Right ventricle myocardium inferior (tissue), 1 donor: ENCODE results near the gene YKT6. TPM values are rescaled to one million over a fixed set of nuclear protein-coding genes. Genes with fewer than 3 reads are reported as not detected.
"Not testable (repeated sequence)": the region's sequence is repeated elsewhere in the genome, so short reads cannot be mapped to it uniquely, and the experiment has no call there.

ENCODE experiments used
- ATAC-seq: fragments of 200-7000 bp; cut with Tn5 transposase; one replicate; pipeline ENCODE4 v1.9.1; 2020; ENCODE audit warnings: mild to moderate bottlenecking, moderate library complexity
- DNase-seq: peaks from one replicate; pipeline ENCODE4 v3.0.0; 2021; ENCODE audit errors: missing footprints
- intact Hi-C: fragments of 100-400 bp; cut with DNase I; formaldehyde crosslinking; loops from one replicate; pipeline ENCODE4 v1.11.0; 2022
- total RNA-seq: library from RNA; stranded (reverse); fragmentation: NEBNext Ultra II Directional; extraction: Animal tissue kit (Norgen Biotek cat#: 25700); gene quantifications from one replicate; pipeline ENCODE4 v1.2.1, GENCODE V29; 2021
- donor health status: DM: no; HTN: yes; CAD: no; lungs with severe emphysema.

The YKT6 gene
- total RNA-seq, 1 donor from 2014 or later = 58.0 TPM

- no peak for DNase-seq
- intact Hi-C loops = no loop called here
- no peak for ATAC-seq
Observed at GRCh38 chr7:44188480-44189225, 12.1 kb upstream of the YKT6 start.

- ATAC-seq = no peak
- intact Hi-C loops = no loop called here
- no peak for DNase-seq
Observed at GRCh38 chr7:44189286-44189992, 11.3 kb upstream of the YKT6 start, which contains the start of gene GCK. Gene GCK (minus strand): TSS chr7:44189439. CDS start chr7:44188953, 486 bp downstream.

- ATAC-seq (no peak), DNase-seq (no peak)
- intact Hi-C loops = no loop called here
Observed at GRCh38 chr7:44189993-44190872, 10.5 kb upstream of the YKT6 start.

DNA sequence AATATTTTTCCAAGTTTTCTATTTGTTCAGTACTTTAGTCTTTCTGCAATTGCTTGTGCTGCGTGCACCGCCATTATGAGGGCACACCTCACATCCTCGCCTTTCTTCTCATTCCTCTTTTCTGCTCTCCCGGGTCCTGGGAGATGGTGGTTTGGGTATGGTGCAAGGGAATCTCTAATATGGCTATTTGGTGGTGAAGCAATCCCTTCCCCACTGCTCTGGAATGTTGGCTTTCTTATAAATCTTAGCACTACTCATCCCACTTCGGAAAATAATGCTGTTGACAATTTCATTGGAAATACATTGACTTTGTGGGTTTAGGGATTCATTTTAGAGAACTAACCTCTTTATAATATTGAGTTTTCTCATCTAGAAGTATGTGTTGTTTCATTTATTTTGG lies 9.6 kb upstream of the YKT6 start:
- ATAC-seq = no peak
- no peak for DNase-seq
- intact Hi-C loops = no loop called here

- DNase-seq = no peak
- no peak for ATAC-seq
- intact Hi-C loops = no loop called here
Observed at GRCh38 chr7:44193011-44193802, 7.6 kb upstream of the YKT6 start.

- ATAC-seq (no peak), DNase-seq (no peak)
- intact Hi-C loops = no loop called here
Observed at GRCh38 chr7:44194069-44194468, 6.7 kb upstream of the YKT6 start.

GRCh38 chr7:44194562-44195145 lies 6.1 kb upstream of the YKT6 start:
- intact Hi-C loops = no loop called here

DNA sequence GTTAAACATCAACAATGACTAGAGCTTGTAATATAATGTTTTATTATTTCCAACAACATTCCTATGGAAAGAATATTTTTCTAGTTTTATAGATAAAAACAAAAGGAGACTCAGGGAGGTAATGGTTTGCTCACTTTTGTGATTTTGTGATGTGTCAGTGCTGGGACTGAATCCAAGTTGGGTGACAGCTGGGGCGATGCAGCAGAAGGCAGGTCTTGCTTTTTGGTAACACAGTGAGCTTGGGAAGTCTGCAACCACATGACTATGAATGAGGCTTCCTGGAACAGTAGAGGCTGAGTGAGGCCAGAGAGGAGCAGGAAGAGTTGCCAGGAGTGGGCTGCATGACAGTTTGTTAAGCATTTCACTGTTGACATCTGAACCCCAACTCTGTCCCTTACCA lies 4.9 kb upstream of the YKT6 start:
- intact Hi-C loops = loop anchor here (2.0 kb wide), 2 partner anchors 65 to 123 kb away; no protein-coding TSS in a partner anchor
- ATAC-seq = no peak
- no peak for DNase-seq

More at GRCh38 chr7:44194562-44195145, 6.1 kb upstream of the YKT6 start:
- ATAC-seq (no peak), DNase-seq (no peak)

DNA sequence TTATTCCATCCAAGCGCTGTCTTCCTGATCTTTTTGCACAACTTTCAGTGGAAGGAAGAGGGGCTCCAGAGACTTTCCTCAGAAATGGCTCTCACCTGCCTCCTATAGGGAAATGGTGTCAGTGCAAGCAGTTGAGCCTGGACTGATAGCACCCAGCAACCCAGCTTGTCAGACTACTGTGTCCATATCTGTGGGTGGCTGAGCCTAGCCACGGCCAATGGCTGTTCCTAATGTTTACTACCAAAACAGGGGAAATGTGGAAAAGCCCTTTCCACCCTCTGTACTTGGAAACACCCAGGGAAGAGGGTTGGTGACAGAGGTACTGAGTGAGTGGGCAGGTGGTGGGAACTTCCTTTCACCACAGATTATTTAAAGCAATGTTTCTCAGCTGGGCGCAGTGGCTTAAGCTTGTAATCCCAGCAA lies 4.3 kb upstream of the YKT6 start:
- ATAC-seq (peak; percentile 53), DNase-seq (no peak)
- intact Hi-C loops = loop anchor here (2.0 kb wide), 2 partner anchors 66 to 124 kb away; no protein-coding TSS in a partner anchor

DNA sequence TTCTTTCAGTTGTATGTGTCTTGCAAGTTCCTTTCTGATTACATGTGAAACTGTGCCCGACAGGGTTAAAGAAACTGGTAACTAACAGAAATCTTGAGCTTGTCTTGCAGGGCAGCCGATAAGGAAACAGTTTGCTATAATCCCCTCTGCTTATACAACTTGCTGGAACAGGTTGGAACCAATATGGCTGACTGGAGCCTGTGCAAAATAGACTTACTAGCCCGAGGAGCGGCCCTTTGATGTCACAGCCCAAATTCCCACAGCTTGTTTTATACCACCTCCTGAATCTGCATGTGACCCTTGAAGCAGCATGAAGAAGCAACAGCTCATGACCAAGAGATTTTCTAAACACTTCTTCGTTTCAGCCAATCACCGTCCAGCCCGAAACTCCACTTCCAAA lies 3.3 kb upstream of the YKT6 start:
- ATAC-seq (no peak), DNase-seq (no peak)
- intact Hi-C loops = loop anchor here (2.0 kb wide), 2 partner anchors 67 to 125 kb away; no protein-coding TSS in a partner anchor

- intact Hi-C loops = loop anchor here (1.0 kb wide), 1 partner anchor 290 kb away; the partner anchor contains the start of gene NUDCD3
- not testable (repeated sequence) for DNase-seq, ATAC-seq
Observed at GRCh38 chr7:44200163-44200562, 615 bp upstream of the YKT6 start.

DNA sequence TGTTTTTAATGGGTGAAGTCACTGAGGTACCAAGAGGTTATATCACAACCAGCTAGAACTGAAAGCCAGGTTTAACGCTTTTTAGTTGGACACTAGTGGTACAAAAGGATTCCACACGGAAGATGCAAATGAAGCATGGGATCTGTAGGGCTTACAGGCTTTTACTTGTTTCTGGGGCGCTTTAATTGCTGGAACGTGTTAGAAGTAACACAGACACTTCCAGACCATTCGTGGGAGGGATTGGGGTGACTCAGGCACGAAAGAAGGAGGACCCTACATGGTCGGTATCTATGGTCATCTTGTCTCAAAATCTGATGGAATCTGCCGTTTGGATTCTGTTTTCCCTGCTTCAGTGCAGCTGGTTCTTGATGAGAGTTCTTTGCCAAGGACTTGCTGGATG lies 1.0 kb downstream of the YKT6 start:
- no peak for DNase-seq
- intact Hi-C loops = no loop called here
- no peak for ATAC-seq

- ATAC-seq = no peak
- intact Hi-C loops = no loop called here
Observed at GRCh38 chr7:44206008-44206407, 5.2 kb downstream of the YKT6 start.

GRCh38 chr7:44208085-44208484 lies 7.3 kb downstream of the YKT6 start:
- ATAC-seq = no peak
- no peak for DNase-seq
- intact Hi-C loops = no loop called here

More at GRCh38 chr7:44206008-44206407, 5.2 kb downstream of the YKT6 start:
- DNase-seq = no peak

DNA sequence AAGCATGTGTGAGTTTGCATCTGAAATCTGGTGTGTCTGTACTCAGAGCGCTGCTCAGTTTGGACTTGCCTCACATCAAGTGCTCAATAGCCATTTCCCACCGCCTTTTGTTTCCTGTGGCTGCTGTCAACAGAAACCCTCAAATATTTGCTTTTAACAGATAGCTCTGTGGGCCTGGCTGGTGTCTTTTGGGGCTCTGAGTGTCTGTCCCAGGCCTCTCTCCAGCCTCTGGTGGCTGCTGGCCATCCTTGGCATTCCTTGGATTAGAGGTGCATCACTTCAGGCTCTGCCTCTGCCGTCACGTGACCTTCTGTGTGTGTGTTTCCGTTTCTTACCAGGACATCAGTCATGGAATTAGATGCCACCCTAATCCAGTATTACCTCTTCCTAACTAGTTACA lies 9.3 kb downstream of the YKT6 start:
- ATAC-seq = no peak
- intact Hi-C loops = no loop called here
- no peak for DNase-seq

DNA sequence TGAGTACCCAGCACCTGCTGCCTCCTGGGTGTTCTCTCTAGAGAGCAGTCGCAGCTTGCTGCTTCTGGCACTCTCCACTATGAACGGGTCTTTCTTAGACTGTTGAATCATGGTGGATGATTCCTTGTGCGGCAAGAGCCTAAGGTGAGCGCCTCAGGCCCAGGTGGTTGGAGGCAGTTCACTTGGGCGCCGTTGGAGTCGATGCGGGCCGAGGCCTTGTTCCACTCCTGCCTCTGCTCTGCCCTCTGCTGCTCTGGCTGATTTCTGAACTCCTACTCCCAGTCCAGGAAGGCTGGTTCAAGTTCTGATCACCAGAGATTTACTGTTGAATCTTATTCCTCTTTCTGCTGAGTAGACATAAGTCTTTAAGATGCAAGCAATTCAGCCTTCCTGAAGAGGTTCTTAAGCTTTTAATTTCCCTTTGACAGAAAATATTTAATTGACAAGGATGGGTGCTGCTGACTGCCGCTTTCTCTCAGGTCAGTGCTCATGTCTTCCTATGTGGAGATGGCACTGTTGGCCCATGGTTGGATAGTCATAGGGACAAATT lies 10.4 kb downstream of the YKT6 start:
- intact Hi-C loops = no loop called here
- DNase-seq = no peak

DNA sequence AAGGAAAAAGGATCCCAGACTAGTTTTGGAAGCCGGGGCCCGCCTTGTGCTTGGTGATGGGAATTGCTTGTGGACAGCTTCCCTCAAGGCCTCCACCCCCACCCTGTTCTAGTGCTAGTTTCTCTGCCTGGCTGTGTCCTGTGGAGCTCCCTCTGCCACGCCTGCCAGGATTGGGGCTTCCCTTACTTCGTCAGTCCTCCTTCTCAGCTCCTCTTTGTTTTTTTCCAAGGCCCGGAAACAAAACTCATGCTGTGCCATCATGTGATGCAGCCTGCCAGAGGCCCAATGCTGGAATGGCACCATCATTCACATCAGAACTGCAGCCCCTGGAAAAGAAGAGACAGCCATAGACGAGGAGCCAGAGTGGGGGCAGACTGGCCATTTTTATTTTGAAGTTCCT lies 11.2 kb downstream of the YKT6 start:
- intact Hi-C loops = no loop called here
- ATAC-seq (no peak), DNase-seq (peak; percentile 53)

More for the DNA sequence above, 10.4 kb downstream of the YKT6 start:
- ATAC-seq = no peak
